Measurements from ENCODE around the gene YKT6.
"Not testable (repeated sequence)": the region's sequence is repeated elsewhere in the genome, so short reads cannot be mapped to it uniquely, and the experiment has no call there.

YKT6 gene

GRCh38 chr7:44172352-44172751 lies 28.4 kb upstream of the YKT6 start:
- TF ChIP-seq PPARA (CRISPR knock-in tag; IDR thresholded peaks at IDR 0.05; ENCODE audit: borderline replicate concordance) = no peak
- no peak for TF ChIP-seq ISL1 (CRISPR knock-in tag; IDR thresholded peaks at IDR 0.05)
- no peak for TF ChIP-seq CREB5 (CRISPR knock-in tag; IDR thresholded peaks at IDR 0.05; ENCODE audit: low read depth)
- TF ChIP-seq BACH2 (CRISPR knock-in tag; IDR thresholded peaks at IDR 0.05; ENCODE audit: borderline replicate concordance) = no peak
- no peak for TF ChIP-seq SNAI2 (CRISPR knock-in tag; IDR thresholded peaks at IDR 0.05)
- no peak for TF ChIP-seq ZFP30 (CRISPR knock-in tag; IDR thresholded peaks at IDR 0.05)
- TF ChIP-seq TOX (CRISPR knock-in tag; IDR thresholded peaks at IDR 0.05; ENCODE audit: borderline replicate concordance) = no peak
- TF ChIP-seq ZFP3 (CRISPR knock-in tag; IDR thresholded peaks at IDR 0.05) = no peak
- TF ChIP-seq RARB (CRISPR knock-in tag; IDR thresholded peaks at IDR 0.05) = no peak
- ATAC-seq = no peak

- ATAC-seq = no peak
- no peak for TF ChIP-seq ZFP3 (CRISPR knock-in tag; IDR thresholded peaks at IDR 0.05)
- TF ChIP-seq POU6F1 (CRISPR knock-in tag; IDR thresholded peaks at IDR 0.05; ENCODE audit: borderline replicate concordance, low read depth) = no peak
- no peak for TF ChIP-seq ZNF8 (CRISPR knock-in tag; IDR thresholded peaks at IDR 0.05)
- no peak for TF ChIP-seq ZFP30 (CRISPR knock-in tag; IDR thresholded peaks at IDR 0.05)
- no peak for TF ChIP-seq CREB5 (CRISPR knock-in tag; IDR thresholded peaks at IDR 0.05; ENCODE audit: low read depth)
- TF ChIP-seq TCF4 (CRISPR knock-in tag; IDR thresholded peaks at IDR 0.05; ENCODE audit: borderline replicate concordance) = no peak
These were observed 27.9 kb upstream of the YKT6 start for GRCh38 chr7:44172803-44173424.

- no peak for ATAC-seq
- TF ChIP-seq CREB5 (CRISPR knock-in tag; IDR thresholded peaks at IDR 0.05; ENCODE audit: low read depth) (no peak), OSR1 (CRISPR knock-in tag; IDR thresholded peaks at IDR 0.05) (no peak), ZNF8 (CRISPR knock-in tag; IDR thresholded peaks at IDR 0.05) (no peak), SNAI2 (CRISPR knock-in tag; IDR thresholded peaks at IDR 0.05) (no peak), TSHZ2 (CRISPR knock-in tag; IDR thresholded peaks at IDR 0.05) (no peak), PPARA (CRISPR knock-in tag; IDR thresholded peaks at IDR 0.05; ENCODE audit: borderline replicate concordance) (no peak), TOX (CRISPR knock-in tag; IDR thresholded peaks at IDR 0.05; ENCODE audit: borderline replicate concordance) (no peak), ARNTL (CRISPR knock-in tag; IDR thresholded peaks at IDR 0.05; ENCODE audit: borderline replicate concordance, low read depth) (no peak), ZNF70 (CRISPR knock-in tag; IDR thresholded peaks at IDR 0.05) (no peak), ZNF565 (CRISPR knock-in tag; conservative IDR thresholded peaks at IDR 0.05; ENCODE audit: low read depth) (no peak)
These were observed 26.7 kb upstream of the YKT6 start for GRCh38 chr7:44173911-44174693.

GRCh38 chr7:44174694-44174948 lies 26.2 kb upstream of the YKT6 start:
- not testable (repeated sequence) for ATAC-seq

All from SK-N-SH treated with all-trans-retinoic acid at 6 μM for 48 hours (cell line).